ENCODE measurements around the gene KPTN. TPM values are rescaled to one million over a fixed set of nuclear protein-coding genes. Genes with fewer than 3 reads are reported as not detected.

Gene KPTN
- polyA plus RNA-seq, 1 experiment, result 12.1 TPM

DNA sequence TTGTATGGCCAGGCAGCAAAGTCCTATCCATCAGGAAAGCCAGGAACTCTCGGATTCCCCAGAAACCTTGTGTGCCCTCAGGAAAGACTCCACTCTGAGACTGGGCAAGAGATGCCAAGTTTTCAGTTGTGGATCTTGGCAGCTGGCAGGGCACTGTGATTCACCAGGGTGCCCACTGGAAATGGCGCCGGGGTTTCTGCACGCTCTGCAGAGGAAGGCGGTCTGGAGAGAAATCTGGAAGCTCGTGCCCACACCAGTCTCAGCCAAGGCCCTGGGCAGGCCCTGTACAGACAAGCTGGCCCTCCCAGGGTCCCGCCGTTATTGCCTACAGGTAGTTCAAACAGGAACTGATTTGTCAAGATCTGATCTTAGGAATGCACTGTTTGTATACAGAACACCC is 26.0 kb upstream of the KPTN start:
- H3K4me3 ChIP-seq (ENCODE audit: low read depth, low read length), result no peak overlapping the region
- H3K36me3 ChIP-seq (ENCODE audit: control insufficient read depth, insufficient read depth, low read length), result peaks cover 4% of the 10 kb centered on the region
- no peak for DNase-seq (ENCODE audit: low read depth)
- H3K27me3 ChIP-seq (ENCODE audit: control insufficient read depth, insufficient read depth, low read length), result no peaks in the 10 kb centered on the region
- POLR2A ChIA-PET, result no interaction called here
- TF ChIP-seq, protein P1, sequence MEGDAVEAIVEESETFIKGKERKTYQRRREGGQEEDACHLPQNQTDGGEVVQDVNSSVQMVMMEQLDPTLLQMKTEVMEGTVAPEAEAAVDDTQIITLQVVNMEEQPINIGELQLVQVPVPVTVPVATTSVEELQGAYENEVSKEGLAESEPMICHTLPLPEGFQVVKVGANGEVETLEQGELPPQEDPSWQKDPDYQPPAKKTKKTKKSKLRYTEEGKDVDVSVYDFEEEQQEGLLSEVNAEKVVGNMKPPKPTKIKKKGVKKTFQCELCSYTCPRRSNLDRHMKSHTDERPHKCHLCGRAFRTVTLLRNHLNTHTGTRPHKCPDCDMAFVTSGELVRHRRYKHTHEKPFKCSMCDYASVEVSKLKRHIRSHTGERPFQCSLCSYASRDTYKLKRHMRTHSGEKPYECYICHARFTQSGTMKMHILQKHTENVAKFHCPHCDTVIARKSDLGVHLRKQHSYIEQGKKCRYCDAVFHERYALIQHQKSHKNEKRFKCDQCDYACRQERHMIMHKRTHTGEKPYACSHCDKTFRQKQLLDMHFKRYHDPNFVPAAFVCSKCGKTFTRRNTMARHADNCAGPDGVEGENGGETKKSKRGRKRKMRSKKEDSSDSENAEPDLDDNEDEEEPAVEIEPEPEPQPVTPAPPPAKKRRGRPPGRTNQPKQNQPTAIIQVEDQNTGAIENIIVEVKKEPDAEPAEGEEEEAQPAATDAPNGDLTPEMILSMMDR (IDR thresholded peaks at IDR 0.05; ENCODE audit: insufficient read depth, low read depth, low read length), result no peak
- CTCF ChIA-PET, result interaction anchor here (1.2 to 1.3 kb wide), 2 partner anchors 73 to 235 kb away, joined by 3 read pairs; no protein-coding TSS in a partner anchor

DNA sequence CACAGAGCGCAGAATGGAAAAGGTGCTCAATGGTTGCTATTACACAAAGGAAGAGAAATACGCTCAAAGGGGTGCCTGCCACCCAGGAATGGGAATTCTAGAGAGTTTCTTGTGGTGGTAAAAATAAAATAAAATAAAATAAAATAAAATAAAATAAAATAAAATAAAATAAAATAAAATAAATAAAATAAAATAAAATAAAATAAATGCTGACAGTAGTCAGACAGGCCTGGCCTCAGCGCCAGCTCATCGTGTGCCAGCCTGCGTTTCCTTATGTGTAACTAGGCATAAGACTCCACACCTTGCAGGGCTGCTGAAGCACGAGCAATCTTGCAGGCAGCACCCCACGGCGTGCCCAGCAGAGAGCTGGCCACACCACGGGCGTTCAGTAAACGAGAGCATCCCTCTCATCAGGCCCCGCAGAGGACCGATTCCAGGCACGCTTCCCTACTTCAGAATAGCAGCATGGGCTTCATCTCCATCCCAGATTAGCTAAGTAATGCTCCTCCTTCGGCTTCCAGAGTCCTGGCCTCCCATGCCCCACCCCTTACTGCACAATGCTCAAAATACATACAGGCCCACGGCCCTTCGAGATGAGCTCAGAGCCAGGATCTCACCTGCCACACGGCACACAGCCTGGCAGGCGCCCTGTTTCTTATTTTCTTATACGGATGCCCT is 25.3 kb upstream of the KPTN start:
- ChIA-PET POLR2A (no interaction called here), CTCF (interaction anchor here (0.6 to 1.2 kb wide), 2 partner anchors 72 to 191 kb away, joined by 3 to 4 read pairs; no protein-coding TSS in a partner anchor)
- H3K4me3 ChIP-seq (ENCODE audit: low read depth, low read length), result no peak overlapping the region
- peaks cover 4% of the 10 kb centered on the region for H3K36me3 ChIP-seq (ENCODE audit: control insufficient read depth, insufficient read depth, low read length)
- TF ChIP-seq, protein P1 (IDR thresholded peaks at IDR 0.05; ENCODE audit: insufficient read depth, low read depth, low read length), result no peak
- DNase-seq (ENCODE audit: low read depth), result no peak
- no peaks in the 10 kb centered on the region for H3K27me3 ChIP-seq (ENCODE audit: control insufficient read depth, insufficient read depth, low read length)

DNA sequence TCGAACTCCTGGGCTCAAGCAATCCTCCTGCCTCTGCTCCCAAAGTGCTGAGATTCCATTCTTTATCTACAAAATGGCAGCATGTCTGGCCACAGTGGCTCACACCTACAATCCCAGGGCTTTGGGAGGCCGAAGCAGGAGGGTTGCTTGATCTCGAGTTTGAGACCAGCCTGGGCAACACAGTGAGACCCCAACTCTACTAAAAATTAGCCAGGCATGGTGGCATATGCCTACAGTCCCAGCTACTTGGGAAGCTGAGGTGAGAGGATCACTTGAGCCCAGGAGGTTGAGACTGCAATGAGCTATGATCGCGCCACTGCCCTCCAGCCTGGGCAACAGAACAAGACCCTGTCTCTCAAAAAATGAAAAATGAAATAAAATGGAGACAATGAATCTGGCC is 24.7 kb upstream of the KPTN start:
- TF ChIP-seq, protein P1 (IDR thresholded peaks at IDR 0.05; ENCODE audit: insufficient read depth, low read depth, low read length), result no peak
- no peak for DNase-seq (ENCODE audit: low read depth)
- ChIA-PET POLR2A (no interaction called here), CTCF (interaction anchor here (0.6 kb wide), 1 partner anchor 191 kb away, joined by 4 read pairs; no protein-coding TSS in a partner anchor)
- Histone ChIP-seq H3K27me3 (ENCODE audit: control insufficient read depth, insufficient read depth, low read length) (no peaks in the 10 kb centered on the region), H3K36me3 (ENCODE audit: control insufficient read depth, insufficient read depth, low read length) (peaks cover 5% of the 10 kb centered on the region), H3K4me3 (ENCODE audit: low read depth, low read length) (no peak overlapping the region)

DNA sequence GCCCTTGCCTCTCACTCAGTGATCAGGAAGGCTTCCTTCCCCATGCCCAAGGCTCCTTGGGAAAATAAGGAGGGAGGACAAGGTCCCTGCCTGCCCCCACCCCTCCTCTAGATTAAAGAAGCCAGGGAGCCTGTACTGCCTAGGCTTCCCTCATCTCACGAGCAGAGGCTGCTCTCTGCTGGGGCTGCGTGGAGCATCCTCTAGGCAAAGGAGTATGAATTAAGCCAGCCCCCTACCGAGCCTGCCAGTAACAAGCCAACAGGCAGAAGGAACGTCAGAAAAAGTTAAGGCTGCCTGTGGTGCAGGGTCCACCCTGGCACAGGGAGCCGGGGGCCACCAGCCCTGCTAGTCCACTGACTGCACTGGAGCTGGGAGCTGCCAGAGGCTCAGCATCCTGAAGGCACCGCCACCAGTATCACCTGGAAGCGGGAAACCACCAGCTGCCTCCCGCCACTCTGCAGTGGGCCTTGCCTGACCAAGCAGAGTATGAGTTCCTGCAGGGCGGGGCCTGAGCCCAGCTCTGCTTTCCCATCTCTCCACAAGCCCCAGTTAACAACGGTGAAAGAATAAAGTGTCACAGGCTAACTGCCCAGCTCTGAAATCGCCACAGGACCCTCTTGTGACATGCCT is 24.0 kb upstream of the KPTN start:
- Histone ChIP-seq H3K36me3 (ENCODE audit: control insufficient read depth, insufficient read depth, low read length) (peaks cover 10% of the 10 kb centered on the region), H3K27me3 (ENCODE audit: control insufficient read depth, insufficient read depth, low read length) (no peaks in the 10 kb centered on the region), H3K4me3 (ENCODE audit: low read depth, low read length) (no peak overlapping the region)
- TF ChIP-seq, protein P1 (IDR thresholded peaks at IDR 0.05; ENCODE audit: insufficient read depth, low read depth, low read length), result no peak
- ChIA-PET CTCF (interaction anchor here (0.6 kb wide), 1 partner anchor 17 kb away, joined by 5 read pairs; no protein-coding TSS in a partner anchor), POLR2A (no interaction called here)
- DNase-seq (ENCODE audit: low read depth), result no peak

DNA sequence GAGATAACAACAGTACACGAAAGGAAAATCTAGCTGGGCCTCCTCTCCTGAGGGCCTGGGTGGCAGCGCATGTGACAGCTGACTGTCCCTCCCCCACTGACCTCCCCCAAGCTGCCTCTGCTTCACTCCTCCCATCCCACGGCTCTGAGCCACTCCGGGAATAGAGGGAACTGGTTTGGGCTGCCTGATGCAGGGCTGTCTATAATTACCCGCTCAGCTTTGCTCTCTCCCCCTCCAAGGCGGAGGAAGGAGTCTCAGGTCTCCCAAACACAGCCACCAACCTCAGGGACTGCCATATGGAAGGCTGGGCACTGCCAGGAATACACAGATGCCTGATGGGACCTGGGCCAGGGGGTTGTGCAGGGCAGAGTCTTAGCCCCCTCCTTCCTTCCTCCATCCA is 23.0 kb upstream of the KPTN start:
- no peak overlapping the region for H3K4me3 ChIP-seq (ENCODE audit: low read depth, low read length)
- no peaks in the 10 kb centered on the region for H3K27me3 ChIP-seq (ENCODE audit: control insufficient read depth, insufficient read depth, low read length)
- no peak for DNase-seq (ENCODE audit: low read depth)
- H3K36me3 ChIP-seq (ENCODE audit: control insufficient read depth, insufficient read depth, low read length), result peaks cover 13% of the 10 kb centered on the region
- TF ChIP-seq, protein P1 (IDR thresholded peaks at IDR 0.05; ENCODE audit: insufficient read depth, low read depth, low read length), result no peak
- POLR2A ChIA-PET, result no interaction called here
- CTCF ChIA-PET, result no interaction called here
